ENCODE measurements around the gene EVA1A.

The EVA1A gene

DNA sequence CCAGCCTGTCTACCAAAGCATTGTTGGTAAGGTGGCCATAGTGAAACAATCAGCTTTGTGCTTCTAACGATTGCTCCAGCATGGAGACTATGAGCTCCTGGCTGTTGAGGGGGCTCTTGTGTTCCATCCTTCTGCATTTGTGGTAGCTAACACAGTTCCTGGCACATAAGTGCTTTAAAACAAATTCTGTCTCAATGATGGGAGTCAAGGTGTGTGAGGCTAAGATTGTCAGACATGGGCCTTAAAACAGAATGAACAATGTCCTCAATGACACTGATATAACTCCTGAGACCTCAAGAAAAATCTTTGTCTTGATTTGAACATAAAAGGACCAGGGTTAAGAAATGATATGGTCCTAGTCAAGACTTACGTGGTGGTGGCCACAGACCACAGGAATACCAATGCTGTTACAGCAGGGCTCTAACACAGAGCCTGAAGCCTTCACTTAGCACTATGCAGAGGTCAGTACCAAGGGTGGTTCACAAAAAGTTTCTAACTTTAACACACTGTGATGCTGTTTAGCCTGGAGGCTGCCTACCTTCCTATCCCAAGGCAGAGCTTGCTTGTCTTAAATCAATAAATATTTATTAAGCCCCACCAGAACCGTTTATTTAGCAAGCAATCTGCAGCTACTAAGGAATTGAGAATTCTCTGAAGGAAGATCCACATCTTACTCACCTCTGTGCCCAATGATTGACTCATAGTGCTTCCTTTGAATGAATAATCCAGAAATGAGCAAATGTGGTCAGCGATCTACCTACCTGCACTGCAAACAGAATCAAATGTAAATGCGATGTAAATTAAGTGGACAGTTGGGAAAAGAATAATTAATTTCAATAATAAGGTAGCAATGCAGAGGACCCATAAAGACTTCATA lies 35.1 kb downstream of the EVA1A start:
- DNase-seq (ENCODE audit: low spot score) = no peak
- TF ChIP-seq, protein P1, sequence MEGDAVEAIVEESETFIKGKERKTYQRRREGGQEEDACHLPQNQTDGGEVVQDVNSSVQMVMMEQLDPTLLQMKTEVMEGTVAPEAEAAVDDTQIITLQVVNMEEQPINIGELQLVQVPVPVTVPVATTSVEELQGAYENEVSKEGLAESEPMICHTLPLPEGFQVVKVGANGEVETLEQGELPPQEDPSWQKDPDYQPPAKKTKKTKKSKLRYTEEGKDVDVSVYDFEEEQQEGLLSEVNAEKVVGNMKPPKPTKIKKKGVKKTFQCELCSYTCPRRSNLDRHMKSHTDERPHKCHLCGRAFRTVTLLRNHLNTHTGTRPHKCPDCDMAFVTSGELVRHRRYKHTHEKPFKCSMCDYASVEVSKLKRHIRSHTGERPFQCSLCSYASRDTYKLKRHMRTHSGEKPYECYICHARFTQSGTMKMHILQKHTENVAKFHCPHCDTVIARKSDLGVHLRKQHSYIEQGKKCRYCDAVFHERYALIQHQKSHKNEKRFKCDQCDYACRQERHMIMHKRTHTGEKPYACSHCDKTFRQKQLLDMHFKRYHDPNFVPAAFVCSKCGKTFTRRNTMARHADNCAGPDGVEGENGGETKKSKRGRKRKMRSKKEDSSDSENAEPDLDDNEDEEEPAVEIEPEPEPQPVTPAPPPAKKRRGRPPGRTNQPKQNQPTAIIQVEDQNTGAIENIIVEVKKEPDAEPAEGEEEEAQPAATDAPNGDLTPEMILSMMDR (IDR thresholded peaks at IDR 0.05; ENCODE audit: extremely low read depth, missing control alignments) = no peak

DNA sequence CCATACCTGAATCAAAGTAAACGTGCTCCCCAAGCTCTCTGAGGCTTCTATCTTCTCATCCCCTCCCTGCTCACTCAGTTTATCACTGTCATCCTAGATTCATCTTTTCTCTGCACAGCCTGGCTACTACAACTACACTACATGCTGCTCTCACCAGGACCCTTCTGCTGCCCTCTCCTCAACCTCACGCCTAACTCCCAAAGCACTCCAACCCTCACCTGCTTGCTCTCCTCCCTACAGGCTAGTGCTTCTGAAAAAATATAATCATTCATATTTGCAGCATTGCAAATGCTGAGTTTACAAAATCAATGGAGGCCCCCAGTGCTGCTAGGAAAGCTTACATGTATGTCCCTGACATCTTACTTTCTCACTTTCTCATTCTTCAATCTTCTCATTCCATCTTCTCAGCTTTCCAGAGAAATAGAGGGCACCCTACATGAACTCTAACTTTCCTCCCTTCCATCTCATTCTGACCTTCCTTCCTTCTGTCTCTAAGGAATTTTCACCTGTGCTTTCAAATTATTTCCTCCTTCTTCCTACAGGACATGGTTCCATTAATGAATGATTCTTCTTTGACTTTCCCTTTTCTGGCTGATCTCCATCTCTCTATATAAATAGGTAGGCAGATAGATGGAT lies 36.3 kb downstream of the EVA1A start:
- DNase-seq (ENCODE audit: low spot score) = no peak
- TF ChIP-seq, protein P1 (IDR thresholded peaks at IDR 0.05; ENCODE audit: extremely low read depth, missing control alignments) = no peak

DNA sequence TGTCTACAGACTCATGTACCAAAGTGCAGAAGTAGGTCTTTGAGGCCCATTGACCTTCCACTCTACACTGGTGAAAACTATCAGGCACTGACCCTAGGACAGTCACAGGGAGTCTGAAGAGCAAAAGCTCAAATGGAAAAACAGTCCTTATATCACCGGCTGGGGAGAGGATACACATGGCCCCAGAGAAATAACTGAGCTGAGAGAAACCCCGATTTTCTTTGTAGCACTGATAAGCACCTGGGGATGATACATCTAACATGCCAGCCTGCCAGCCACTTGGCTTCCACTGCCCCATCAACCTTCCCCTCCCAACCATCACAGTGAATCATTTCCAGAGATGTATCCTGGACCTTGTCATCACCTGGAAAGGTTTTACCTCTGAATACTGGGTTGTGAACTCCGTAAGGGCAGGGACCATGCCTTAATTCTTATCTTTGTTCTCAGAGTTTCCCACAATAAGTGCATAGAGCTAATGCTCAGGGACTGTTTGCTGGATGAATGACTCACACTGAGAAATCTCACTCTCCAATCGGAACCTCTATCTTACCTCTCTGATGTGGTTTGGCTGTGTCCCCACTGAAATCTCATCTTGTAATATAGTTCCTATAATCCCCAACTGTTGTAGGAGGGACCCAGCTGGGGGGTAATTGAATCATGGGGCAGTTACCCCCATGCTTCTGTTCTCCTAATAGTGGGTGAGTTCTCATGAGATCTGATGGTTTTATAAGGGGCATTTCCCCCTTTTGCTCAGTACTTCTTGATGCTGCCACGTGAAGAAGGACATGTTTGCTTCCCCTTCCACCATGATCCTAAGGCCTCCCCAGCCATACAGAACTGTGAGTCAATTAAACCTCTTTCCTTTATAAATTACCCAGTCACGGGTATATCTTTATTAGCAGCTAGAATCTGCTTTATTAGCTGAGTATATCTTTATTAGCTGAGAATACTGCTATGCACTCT lies 37.1 kb downstream of the EVA1A start:
- peak; percentile 35 for DNase-seq (ENCODE audit: low spot score)
- TF ChIP-seq, protein P1 (IDR thresholded peaks at IDR 0.05; ENCODE audit: extremely low read depth, missing control alignments) = no peak

DNA sequence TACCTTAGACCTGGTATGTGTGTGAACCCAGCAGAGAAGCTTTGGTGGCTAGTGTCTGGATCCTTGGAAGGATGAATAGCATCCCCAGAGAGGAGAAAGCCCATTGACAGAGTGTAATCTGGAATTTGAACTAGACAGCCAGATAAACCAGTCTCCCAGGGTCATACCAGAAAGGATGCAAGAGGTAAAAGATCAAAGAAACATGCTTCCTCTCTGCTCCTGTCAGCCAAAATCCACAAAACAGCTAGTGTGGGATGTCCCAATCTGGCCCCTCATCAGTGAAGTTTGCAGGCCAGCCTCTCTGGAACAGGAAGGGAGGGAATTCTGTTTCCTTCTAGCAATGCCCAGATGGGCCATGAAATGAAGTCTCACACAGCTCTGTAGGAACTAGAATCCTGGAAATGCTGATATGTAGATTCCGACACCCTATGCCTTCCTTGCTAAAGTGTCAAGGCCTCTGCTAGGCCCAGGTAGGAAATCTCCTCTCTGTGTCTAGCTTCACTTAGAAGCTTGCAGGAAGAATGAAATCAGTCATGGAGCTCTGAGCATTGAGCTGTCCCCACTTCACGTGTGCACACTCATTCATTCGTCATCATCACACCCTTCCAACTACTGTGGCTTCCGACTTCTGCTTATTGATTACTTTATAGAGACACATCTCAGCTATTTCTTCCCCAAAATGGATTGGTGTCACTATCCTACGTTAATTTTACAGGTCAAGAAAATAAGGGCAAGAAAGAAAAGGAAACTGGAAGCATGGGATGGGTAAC lies 38.0 kb downstream of the EVA1A start:
- DNase-seq (ENCODE audit: low spot score) = no peak
- TF ChIP-seq, protein P1 (IDR thresholded peaks at IDR 0.05; ENCODE audit: extremely low read depth, missing control alignments) = no peak

DNA sequence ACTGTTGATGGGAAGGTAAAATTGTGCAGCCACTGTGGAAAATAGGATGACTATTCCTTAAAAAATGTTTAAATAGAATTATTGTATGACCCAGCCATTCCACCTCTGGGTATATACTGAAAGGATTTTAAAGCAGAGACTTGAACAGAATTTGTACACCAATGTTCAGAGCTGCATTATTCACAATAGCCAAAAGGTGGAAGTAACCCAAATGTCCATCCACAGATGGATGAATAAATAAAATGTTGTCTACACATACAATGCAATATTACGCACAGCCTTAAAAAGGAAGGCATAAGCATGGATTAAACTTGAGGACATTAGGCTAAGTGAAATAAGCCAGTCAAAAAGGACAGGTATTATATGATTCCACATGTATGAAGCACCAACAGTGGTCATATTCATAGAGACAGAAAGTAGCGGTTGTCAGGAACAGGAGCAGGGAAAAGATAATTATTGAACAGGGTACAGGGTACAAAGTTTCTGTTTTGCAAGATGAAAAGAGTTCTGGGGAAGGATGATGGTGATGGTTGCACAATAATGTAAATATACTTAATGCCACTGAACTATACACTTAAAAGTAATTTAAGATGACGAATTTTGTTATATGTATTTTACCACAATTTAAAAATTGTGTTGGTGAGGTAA lies 39.4 kb downstream of the EVA1A start:
- TF ChIP-seq, protein P1 (IDR thresholded peaks at IDR 0.05; ENCODE audit: extremely low read depth, missing control alignments) = no peak
- DNase-seq (ENCODE audit: low spot score) = no peak

DNA sequence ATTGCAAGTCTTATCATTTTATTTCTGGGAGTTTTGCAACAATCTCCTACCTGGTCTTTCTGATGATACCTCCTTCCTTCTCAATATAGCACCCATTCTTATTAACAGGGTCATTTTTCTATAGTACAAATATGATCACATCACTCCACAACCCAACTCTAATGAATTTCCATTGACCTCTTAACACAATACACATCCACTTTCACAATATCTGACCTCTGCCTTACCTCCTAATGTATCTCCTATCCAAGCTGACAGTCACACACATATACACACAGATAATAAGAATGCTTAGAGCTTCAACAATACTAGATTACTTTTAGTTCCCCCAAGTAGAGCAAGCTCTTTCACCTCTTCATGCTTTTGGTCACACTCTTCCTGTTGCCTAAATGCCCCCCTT lies 40.9 kb downstream of the EVA1A start:
- no peak for DNase-seq (ENCODE audit: low spot score)

More for the DNA sequence above, 40.9 kb downstream of the EVA1A start:
- TF ChIP-seq, protein P1 (IDR thresholded peaks at IDR 0.05; ENCODE audit: extremely low read depth, missing control alignments) = no peak

All from GM20000 (cell line).